NCI-H524 (cell line): Measurements from ENCODE around the gene UBLCP1.

Experiments
- DNase-seq, 2 experiments: peaks; one replicate each; lab custom pipeline; 2025; lab: John Stamatoyannopoulos, UW

Gene UBLCP1

DNA sequence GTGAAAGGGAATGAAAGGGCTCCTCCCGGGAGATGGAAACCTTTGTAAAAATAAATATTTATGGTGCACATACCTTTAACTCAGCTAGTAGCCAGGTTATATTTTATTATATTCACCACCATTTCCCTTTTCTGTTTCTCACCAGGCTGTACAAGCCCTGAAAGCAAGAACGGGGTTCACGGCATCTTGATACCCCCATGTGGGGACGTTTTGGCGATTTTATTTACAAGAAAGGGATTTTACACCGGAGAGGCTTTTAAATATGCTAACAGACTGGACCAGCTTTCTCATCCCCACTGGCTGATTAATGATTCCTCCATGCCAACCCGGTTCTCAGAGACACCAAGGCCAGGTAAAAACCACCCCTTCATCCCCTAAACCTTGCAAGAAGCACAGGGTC is 48.0 kb downstream of the UBLCP1 start:
- no peak for DNase-seq

DNA sequence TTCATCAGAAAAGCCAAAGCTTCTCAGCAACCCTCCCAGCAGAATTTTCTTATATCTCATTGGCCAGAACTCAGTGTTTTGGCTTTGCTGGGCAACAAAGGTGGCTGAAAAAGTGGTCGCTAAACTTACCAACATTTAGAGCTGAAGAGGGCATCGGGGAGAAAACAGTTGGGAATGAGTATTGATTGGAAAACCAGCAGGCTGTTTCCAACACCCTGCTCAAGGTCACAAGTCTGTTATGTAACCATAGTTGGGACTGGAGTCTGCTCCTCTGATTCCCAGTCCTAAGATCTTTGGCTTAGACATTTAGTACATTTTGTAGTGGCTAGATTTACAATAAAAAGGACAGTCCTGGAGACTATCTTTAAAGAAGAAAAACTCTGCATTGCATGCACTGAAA is 50.1 kb downstream of the UBLCP1 start:
- peak; percentile 23 to 68 for DNase-seq

DNA sequence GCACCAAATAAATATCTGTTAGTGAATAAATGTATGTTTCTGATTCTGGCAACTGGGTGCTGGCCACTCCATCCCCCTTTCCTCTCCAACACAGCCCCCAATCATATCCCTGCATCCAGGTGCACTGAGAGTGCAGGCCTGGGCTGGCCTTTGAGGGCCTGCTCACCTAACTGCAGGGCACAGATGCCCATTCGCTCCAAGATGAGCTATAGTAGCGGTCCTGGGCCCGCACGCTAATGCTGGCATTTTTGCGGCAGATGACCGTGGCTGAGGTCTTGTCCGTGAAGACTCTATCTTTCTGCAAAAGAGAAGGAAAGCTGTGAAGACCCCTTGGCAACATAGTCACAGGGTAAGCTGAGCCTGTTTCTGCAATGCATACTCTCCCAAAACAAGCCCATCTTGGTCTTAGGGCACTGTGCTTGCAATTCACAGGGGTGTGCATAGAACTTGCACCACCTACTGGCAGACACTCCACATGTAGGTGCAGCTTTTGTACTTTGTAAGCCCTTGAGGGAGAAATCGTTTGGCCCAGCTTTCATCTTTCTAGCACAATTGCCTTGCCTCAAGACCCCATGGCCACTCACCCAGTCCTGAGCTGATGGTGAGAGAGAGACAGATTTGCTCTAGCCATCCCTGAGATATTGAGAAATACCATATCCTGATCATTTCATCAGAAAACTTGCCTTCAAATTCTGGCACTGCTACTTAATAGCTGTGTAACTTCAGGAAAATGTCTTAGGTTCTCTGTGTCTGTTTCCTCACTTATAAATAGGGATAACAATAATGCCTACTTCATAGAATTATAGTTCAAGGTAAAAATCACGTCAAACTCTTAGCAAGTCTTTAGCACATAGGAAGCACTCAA is 53.7 kb downstream of the UBLCP1 start:
- peak; percentile 35 to 72 for DNase-seq

DNA sequence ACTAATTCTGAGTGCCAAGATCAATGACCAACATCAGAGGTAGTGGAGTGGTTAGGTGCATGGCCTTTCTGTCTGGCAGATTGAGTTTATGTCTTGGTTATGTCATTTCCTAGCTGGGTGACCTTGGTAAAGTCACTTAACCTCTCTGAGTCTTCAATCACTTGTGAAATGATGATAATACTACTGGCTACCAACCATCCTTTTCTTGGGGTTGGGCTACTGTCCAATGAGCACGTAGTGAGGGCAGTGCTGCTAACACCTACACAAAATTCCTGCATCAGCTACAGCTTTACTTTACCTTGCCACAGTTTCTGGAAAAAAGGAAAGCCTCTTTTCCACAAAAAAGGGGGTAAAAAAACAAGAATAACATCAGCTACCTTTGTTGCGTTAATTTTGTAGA is 54.8 kb downstream of the UBLCP1 start:
- DNase-seq, result no peak

DNA sequence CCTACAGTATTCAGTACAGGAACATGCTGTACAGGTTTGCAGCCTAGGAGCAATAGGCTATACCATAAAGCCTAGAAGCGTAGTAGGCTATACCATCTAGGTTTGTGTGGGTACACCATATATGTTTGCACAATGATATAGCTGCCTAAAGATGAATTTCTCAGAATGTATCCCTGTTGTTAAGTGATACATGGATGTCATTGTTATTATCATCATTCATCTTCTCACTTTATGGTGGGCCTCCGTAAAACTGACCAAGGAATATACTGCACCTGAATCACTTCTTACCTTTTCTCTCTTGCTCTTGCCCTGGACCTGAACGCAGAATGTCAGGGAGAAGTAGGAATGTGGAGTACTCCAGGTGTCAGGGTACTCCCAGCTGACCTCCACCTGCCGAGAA is 55.4 kb downstream of the UBLCP1 start:
- DNase-seq, result no peak

DNA sequence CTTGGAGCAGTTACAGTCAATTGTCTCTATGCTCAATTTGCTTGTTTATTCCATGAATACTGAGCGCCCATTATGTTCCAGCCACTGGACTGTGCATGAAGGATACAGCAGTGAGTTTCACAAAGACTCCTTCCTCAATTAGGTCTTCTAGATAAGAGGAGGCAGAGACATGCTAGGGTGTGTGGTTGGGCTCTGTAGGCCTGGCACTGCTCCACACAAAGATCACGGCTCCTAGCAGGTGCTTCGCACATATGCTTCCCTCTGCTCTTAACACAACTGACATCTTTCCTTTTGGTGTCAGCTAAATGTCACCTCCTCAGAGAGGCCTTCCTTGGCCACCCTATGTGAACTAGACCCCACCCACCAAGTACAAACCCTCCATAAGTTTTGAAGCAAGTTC is 56.3 kb downstream of the UBLCP1 start:
- DNase-seq, result peak in 1 of 2 experiments; percentile 8

DNA sequence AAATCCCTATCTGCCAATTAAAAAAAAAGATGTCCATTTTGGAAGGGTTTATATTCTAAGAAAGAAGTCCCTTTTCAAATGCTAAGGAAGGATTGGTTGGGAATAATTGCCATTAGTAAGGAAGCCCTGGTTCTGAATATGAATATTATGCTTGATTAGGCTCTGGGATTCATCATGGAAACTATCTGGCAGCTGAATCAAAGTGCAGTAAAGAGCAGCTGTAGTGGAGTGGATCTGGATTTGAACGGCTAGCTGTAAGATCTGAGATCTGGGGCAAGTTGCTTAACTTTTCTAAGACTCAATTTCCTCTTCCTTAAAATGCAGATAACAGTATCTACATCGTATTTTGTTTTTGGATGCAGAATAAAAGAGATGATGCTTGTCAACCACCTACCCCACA is 56.7 kb downstream of the UBLCP1 start:
- DNase-seq, result no peak

DNA sequence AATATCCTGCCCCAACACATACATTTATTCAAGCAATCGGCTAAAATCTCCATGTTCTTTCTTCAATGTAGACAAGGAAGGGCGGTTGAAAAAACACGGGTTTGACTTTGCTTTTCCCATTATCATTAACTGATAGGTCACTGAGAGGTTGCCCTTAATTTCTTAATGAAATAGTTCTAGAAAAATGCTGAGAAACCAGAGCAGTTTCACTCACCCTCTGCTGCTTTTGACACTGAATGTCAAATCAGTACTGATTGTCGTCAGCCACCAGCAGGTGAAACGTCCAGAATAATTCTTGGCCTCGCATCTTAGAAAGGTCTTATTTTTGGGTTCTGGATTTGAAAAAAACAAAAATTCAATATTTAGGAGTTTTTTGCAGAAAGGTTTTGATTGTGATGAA is 59.1 kb downstream of the UBLCP1 start:
- DNase-seq, result no peak

DNA sequence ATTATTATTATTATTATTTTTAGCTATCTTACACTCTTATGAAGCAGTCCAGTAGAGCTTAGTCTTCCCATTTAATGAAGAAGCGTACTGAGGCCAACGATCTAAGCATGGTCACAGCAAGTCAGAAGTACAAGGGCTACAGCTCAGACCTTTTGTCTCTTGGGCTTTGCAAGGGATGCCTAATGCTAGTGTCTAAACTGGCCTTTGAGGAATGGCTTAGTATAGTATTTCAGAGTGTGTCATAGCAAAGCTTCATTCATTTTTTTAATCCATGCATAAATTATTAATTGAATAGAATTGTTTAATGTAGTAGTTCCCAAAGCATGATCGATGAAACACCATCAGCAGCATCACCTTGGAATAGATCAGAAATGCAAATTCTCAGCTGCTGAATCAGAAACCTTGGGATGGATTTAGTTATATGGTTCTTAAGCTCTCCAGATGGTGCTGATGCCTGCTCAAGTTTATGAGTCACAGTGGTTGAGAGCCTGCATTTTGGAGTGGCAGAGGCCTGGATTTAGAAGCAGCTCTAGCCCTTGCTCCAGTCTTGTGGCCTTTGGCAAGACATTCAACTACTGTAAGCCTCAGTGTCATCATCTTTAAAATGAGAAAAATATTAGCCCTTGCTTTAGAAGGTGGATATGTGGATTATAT is 61.1 kb downstream of the UBLCP1 start:
- peak; percentile 73 to 90 for DNase-seq

DNA sequence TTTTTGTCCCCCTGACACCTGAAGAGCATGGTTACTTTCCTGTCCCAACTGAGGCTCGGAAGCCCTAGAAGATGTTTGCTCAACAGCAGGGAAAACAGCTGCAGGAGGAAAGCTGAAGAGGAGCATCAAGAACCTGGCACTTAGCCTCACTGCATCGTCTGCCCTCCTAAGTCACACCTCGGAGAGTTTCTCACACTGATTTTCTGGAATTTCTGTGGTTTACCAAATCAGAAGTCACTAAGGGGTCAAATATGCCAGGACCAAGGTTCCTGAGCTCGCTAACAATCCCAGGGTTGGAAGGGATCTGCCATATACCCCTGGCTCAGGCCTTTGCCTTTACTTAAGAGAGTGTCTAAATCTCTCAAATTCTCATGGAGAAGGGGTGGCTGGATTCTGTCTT is 61.9 kb downstream of the UBLCP1 start:
- peak in 1 of 2 experiments; percentile 44 for DNase-seq

DNA sequence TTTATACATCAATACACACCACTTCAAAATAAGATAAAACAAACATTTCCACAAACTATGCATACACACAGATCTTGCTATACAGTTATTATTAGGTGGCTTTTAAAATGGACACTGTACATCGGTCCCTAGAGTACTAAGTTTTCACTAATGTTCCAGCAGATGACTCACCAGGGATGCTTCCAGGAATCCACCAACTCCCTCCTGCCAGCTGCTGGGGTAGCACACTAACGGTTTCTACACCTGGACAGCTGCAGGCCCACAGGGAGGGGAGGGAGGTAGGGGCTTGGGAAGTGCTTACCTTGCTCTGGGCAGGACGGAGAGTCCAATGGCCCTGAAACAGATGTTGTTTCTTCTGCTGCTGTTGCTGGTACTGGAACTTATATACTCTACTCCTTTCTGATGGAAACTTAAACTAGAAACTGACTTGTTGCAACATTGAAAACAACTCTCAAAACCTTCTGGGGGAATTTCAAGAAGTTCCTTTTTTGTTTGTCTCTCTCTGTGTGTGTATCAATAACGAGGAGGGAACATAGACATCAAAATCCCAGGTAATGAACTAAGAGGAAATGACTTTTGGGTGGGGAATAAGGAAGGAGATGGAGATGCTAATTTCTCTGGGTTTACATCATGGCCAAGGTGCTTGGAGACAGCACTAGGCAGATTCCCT is 67.2 kb downstream of the UBLCP1 start, which contains the start of gene IL12B:
TSS of gene IL12B (minus strand) at position 357 of the 670 bp plus-strand sequence. CDS start 3,705 bp downstream, outside the sequence.
- peak in 1 of 2 experiments; percentile 12 for DNase-seq

DNA sequence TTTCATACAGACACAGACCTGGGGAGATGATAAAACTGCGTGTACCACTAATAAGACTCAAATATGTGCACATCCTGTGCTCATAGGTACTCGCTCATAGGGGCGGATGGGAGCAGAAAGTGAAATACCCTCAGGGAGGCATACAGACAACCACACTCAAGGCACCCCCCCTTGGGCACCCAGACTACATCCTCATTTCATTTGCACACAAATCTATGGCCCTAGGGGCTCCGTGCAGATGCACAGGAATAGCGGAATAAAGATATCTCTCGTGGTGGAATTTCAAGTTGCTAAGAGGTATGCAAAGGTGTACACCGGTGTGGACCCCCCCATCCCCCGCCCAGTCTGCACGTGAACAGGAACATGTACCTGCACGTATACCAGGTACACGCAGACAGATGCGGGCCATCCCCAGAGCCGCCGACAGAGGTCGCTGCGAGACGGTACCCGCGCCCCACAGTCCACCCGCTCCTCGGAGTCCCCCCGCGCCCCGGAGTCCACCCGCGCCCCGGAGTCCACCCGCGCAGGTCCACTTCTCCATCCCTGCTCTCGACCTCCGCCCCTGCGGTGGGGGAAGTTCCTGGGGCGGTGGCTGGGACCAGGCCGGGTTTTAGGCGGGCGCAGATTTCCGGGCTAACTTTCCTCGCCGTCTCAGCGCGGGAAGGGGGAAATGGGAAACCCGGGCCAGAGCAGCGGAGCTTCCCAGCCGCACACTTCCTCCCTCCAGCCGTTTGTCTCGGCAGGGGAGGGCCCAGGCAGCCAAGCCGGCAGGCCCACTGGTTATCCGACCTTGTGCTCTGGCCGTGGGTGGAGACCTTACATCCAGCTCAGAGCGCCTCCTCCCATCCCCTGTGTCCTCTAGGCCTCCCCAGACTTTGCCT is 68.2 kb downstream of the UBLCP1 start:
- peak in 1 of 2 experiments; percentile 35 for DNase-seq

DNA sequence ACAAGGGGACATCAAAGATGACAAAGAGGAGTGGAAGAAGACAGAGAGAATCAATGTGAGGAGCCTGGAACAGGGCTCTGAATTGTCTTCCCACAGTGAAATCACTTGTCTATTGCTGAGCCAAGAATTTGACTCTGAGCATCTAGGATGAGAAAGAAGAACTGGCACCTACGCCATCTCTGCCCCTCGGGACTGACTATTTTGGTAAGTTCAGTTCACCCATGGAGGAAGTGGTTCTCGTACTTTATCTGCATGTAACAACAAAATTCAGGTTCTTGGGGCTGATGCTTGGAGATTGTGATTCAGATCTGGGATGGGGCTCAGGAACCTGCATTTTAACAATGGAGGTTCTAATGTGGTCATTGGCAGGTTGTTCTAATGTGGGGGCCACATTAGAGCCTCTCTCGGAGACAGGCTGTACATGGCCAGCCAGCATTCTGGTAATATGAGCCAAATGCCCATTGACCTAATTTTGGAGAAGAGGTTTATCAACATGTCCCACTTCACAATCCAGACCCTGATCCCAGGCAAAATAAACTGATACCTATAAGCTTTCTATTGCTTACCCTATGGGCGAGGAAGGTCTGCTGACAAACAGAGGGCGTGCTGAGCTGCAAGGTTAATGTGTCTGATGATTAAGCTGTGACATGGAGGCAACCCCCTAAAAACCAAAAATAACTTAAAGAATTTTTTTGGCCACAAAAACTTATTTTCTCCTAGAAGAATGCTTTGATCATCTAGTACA is 69.9 kb downstream of the UBLCP1 start:
- no peak for DNase-seq

DNA sequence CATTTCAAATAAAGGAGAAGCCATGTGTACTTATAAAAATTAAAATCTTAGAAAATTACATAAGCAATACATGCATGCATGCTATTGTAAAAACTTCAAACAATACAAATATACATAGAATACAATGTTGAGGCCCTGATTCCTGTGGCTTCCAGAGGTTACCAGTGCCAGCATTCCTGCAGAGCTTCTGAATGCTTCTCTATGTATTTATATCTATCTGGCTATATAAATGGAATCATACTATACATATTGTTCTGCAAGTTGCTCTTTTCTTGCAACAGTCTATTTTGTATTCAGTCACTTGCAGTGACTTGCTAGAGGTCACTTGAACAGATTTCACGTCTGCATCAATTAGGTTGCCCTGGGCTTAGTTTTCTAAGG is 70.4 kb downstream of the UBLCP1 start:
- no peak for DNase-seq
